ENCODE results near the gene BCL11A. TPM values are rescaled to one million over a fixed set of nuclear protein-coding genes. Genes with fewer than 3 reads are reported as not detected.

BCL11A gene
- total RNA-seq, 2 donors from 2014 or later = 14.3 to 16.2 TPM

DNA sequence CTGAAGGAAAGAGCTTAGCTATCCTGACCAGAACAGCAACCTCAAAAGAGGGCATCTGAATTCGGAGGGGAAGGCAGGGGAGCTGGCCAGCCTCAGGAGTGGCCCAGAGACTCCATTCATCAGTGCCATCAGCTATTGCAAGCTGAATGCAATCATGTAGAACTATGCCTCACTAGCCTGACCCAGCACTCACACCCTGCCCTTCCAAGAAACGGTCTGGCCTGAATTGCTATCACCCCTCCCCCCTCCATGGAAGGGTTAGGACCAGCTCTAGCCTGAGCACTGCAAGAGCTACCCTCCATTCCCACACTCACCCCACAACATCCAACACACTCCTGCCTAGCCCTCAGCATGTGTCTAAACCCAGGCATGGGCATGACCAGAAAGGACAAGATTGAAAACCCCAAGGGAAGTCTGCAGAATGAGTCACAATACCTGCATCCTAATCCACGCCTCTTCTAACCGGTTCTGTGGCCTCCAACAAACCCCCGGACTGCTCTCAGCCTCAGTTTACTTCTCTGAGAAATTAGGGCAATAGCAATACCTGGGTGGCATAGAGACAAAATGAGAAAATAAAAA lies 120.3 kb downstream of the BCL11A start:
- H3K4me3 ChIP-seq = no peak overlapping the region
- WGBS, 2 donors = 74 to 83% methylated on average over 5 of the region's 5 CpGs
- intact Hi-C loops (cut with DNase I) = no loop called here
- H3K27me3 ChIP-seq = no peaks in the 10 kb centered on the region
- TF ChIP-seq, protein P1, sequence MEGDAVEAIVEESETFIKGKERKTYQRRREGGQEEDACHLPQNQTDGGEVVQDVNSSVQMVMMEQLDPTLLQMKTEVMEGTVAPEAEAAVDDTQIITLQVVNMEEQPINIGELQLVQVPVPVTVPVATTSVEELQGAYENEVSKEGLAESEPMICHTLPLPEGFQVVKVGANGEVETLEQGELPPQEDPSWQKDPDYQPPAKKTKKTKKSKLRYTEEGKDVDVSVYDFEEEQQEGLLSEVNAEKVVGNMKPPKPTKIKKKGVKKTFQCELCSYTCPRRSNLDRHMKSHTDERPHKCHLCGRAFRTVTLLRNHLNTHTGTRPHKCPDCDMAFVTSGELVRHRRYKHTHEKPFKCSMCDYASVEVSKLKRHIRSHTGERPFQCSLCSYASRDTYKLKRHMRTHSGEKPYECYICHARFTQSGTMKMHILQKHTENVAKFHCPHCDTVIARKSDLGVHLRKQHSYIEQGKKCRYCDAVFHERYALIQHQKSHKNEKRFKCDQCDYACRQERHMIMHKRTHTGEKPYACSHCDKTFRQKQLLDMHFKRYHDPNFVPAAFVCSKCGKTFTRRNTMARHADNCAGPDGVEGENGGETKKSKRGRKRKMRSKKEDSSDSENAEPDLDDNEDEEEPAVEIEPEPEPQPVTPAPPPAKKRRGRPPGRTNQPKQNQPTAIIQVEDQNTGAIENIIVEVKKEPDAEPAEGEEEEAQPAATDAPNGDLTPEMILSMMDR (IDR thresholded peaks at IDR 0.05) = no peak
- no peak for TF ChIP-seq POLR2A (IDR thresholded peaks at IDR 0.05)
- DNase-seq (no peak), ATAC-seq (no peak)
- no peak overlapping the region for H3K27ac ChIP-seq
- H3K4me1 ChIP-seq = no peaks in the 10 kb centered on the region
- H3K9me3 ChIP-seq = no peaks in the 10 kb centered on the region
- H3K36me3 ChIP-seq (replicated peaks in 1 of 2; ENCODE audit: insufficient read depth in 1 of 2, low read depth in 2 of 2) = no peaks in the 10 kb centered on the region

DNA sequence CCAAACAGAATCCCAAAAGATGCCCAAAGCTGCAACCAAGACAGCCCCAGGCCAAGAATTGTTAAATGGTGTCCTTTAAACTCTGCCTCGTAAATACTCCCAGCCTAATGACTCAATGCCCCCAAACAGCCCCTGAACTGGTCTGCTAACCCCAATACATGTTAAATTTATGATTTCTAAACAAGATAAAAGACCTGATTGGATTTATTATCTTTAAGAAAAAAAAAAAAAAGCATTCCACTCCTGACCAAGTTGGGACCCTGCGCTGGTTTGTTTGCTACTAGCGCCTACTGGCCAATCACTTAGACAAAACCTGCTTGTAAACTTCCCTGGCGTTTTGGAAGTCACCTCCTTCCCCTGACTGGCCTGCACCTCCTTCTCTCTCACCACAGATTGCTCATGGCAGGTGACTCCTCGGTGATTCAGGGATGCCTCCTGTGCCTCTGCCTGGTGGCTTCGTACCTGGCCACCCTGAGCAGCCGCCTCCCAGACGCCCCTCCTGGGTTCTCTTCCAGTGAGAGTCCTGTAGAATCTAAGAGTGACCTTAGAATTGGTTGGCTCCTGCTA lies 121.3 kb downstream of the BCL11A start:
- Histone ChIP-seq H3K9me3 (no peaks in the 10 kb centered on the region), H3K36me3 (replicated peaks in 1 of 2; ENCODE audit: insufficient read depth in 1 of 2, low read depth in 2 of 2) (no peaks in the 10 kb centered on the region), H3K27me3 (no peaks in the 10 kb centered on the region), H3K4me3 (no peak overlapping the region), H3K4me1 (no peaks in the 10 kb centered on the region), H3K27ac (no peak overlapping the region)
- WGBS, 2 donors = 81 to 91% methylated on average over 8 of the region's 8 CpGs
- DNase-seq = no peak
- ATAC-seq = no peak
- intact Hi-C loops (cut with DNase I) = no loop called here
- TF ChIP-seq POLR2A (IDR thresholded peaks at IDR 0.05) = no peak
- TF ChIP-seq, protein P1 (IDR thresholded peaks at IDR 0.05) = no peak

DNA sequence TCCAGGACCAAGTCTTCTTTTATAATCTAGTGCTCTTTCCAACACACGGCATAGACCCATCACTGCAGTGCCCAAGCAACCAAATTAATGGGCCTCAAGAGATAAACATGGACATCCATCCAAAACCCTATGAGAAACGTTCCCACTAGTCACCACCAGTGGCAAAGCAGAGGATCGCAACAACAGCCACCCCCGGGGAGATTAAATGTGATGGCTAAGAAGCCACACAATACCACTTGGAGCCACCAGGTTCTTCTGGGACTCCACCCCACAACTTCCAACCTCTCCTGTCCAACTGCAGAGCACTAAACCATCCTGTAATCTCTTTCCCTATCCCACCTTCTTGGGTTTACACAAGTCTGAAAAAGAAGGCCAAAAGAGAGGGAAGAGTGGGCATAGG lies 123.8 kb downstream of the BCL11A start:
- H3K4me3 ChIP-seq = no peak overlapping the region
- intact Hi-C loops (cut with DNase I) = no loop called here
- no peak for ATAC-seq
- no peaks in the 10 kb centered on the region for H3K27me3 ChIP-seq
- no peak for TF ChIP-seq POLR2A (IDR thresholded peaks at IDR 0.05)
- TF ChIP-seq, protein P1 (IDR thresholded peaks at IDR 0.05) = no peak
- H3K4me1 ChIP-seq = no peaks in the 10 kb centered on the region
- no peaks in the 10 kb centered on the region for H3K36me3 ChIP-seq (replicated peaks in 1 of 2; ENCODE audit: insufficient read depth in 1 of 2, low read depth in 2 of 2)
- DNase-seq = no peak
- H3K27ac ChIP-seq = no peak overlapping the region
- WGBS, 2 donors = 66 to 79% methylated on average over 4 of the region's 4 CpGs
- H3K9me3 ChIP-seq = no peaks in the 10 kb centered on the region

DNA sequence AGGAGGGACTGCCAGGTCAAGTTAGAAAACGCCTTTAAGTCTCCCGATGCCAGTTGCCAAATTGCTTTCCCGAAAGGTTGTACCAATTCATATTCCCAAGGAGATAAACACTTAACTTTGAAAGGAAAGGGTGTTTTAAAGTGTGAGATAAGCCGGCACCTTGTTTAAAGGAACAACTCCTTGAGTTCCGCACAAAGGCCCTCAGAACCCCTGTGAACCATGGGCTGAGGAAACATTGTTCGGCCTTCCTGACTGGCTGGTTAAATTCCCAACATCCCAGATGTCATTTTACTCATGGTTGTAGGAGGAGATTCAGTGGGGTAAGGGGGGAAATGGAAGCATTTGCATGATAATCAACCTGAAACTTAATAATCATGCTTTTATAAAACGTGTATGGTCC lies 126.6 kb downstream of the BCL11A start:
- Histone ChIP-seq H3K4me3 (no peak overlapping the region), H3K27ac (no peak overlapping the region), H3K4me1 (no peaks in the 10 kb centered on the region), H3K9me3 (no peaks in the 10 kb centered on the region), H3K36me3 (replicated peaks in 1 of 2; ENCODE audit: insufficient read depth in 1 of 2, low read depth in 2 of 2) (no peaks in the 10 kb centered on the region), H3K27me3 (no peaks in the 10 kb centered on the region)
- WGBS, 2 donors = 42 to 43% methylated on average over 7 of the region's 7 CpGs
- ATAC-seq = no peak
- TF ChIP-seq POLR2A (IDR thresholded peaks at IDR 0.05) = no peak
- TF ChIP-seq, protein P1 (IDR thresholded peaks at IDR 0.05) = no peak
- DNase-seq = peak in 2 of 4 donors; percentile 24 to 46
- intact Hi-C loops (cut with DNase I) = no loop called here

DNA sequence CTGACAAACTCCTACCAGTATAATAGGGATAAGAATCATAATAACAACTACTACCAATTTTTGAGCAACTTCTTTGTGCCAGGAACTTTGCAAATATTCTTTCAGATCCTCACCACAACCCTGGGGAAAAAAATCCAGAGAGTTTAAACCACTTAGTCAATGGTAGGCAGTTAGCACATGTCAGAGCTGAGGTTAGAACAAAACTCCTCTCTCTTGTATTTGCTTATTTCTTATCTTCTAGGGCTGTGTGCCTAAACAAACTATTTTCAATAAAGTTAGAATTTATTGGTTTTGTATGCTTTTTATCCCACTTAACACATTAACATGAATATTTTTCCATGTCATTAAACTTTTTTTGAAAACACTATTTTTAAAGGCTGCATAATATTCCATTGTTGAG lies 127.1 kb downstream of the BCL11A start:
- H3K4me1 ChIP-seq = no peaks in the 10 kb centered on the region
- no peaks in the 10 kb centered on the region for H3K9me3 ChIP-seq
- no peak overlapping the region for H3K27ac ChIP-seq
- DNase-seq (no peak), ATAC-seq (no peak)
- H3K4me3 ChIP-seq = no peak overlapping the region
- no peaks in the 10 kb centered on the region for H3K27me3 ChIP-seq
- H3K36me3 ChIP-seq (replicated peaks in 1 of 2; ENCODE audit: insufficient read depth in 1 of 2, low read depth in 2 of 2) = no peaks in the 10 kb centered on the region
- TF ChIP-seq, protein P1 (IDR thresholded peaks at IDR 0.05) = no peak
- intact Hi-C loops (cut with DNase I) = no loop called here
